G401.6 (cell line): Measurements from ENCODE around the gene TNS2.
A peak's percentile ranks its signal among the peaks of the same experiment; 100 is the strongest.

Experiments
- FAIRE-seq: peaks from 2 replicates; lab custom pipeline; 2012; peaks lifted over from hg19 to GRCh38; lab: Jason Lieb, UNC

Gene TNS2

DNA sequence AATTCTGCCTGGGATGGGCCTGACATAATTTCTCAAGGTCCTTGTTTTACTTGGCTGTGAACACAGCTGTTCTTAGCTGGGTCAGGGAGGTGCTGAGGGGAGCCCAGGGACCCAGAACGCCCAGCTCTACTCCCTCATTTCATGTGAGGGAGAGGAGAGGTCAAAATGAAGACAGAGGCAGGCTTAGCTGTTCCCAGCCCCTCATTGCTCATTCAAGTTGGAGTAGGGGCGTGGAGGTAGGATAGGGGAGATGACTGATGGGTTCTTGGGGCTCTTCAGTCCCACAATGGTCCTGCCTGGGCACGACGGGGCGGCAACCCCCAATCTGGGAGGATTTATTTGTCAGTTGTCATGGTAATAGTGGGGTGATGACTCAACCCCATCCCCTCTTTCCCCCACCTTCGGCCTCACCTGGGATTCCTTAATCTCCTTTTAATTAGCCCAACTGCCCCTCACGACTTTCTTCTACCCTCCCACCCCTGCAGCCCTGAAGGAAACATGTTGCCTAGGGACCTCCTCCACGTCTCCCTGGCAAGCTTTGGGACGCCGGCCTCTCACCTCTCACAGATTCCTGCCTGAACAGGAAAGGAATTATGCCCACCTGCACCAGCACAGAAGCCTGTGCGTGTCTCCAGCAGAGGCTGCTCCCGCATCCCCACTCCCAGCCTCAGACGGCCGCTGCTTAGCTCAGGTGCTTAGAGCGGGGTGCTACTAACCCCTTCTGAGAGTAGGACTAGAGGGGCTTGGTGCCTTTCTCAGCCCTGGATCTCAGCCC is 19.1 kb downstream of the TNS2 start:
- no peak for FAIRE-seq

DNA sequence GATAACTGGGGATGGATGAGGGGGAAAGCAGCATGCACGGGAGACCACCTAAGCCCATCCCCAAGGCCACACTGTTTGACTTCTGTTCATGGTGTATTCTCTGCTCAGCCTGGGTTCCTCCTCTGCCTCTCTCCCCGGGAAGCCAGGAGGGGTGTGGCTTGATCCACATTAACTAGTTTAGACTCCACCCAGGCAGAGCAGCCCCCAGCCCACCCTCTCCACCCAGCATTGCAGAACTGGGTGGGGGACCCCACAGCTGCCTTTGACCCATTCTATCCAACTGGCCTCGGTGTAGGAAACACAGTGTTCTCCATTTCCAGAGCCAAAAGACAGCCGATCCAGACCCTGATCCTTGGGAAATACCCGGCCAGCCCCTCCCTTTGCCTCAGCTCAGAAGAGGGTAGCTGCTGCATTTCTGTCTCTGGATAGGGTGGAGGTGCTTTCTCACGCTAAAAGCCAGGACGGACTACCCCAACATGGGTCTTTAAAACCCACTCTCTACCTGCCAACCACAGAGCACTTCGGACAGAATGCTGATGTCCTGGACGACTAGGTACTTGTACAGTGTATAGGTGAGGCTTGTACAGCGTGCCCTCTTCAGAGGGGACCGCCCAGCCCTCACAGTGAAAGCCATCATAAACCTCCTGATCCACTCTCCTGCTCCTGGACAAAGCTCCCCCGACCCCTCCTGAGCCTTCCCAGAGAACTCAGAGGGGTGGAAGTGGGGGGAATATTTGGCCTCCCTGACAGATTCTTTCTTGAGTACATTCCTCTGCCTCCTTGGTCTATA is 20.0 kb downstream of the TNS2 start:
- no peak for FAIRE-seq

DNA sequence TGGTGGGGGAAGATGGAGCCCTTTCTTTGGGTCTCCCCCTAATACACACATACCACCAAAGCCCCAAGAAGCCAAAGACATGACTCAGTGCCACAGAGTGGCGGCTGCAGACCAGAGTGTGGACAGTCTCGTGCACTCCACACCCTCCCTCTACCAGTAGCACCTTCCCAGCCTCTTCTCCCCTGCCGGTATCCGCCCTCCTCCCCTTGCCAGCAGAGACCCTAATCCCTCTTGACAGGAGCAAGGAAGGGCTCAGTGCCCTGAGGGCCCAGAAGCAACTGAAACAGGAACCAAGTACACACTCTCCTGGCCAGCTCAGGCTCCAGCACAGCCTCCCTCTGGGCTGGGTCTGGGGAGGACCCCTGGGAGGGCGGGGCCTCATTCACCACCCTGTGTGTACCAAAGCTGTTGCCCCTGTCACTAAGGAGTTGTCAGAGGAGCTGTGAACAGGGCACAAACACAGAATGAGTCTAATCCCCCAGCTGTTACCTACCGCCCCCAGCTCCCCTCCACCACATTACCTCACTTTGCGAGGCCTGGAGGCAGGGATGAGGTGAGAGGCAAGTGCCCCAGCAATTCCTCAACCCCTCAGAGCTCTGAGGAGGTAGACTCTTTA is 21.1 kb downstream of the TNS2 start:
- no peak for FAIRE-seq

DNA sequence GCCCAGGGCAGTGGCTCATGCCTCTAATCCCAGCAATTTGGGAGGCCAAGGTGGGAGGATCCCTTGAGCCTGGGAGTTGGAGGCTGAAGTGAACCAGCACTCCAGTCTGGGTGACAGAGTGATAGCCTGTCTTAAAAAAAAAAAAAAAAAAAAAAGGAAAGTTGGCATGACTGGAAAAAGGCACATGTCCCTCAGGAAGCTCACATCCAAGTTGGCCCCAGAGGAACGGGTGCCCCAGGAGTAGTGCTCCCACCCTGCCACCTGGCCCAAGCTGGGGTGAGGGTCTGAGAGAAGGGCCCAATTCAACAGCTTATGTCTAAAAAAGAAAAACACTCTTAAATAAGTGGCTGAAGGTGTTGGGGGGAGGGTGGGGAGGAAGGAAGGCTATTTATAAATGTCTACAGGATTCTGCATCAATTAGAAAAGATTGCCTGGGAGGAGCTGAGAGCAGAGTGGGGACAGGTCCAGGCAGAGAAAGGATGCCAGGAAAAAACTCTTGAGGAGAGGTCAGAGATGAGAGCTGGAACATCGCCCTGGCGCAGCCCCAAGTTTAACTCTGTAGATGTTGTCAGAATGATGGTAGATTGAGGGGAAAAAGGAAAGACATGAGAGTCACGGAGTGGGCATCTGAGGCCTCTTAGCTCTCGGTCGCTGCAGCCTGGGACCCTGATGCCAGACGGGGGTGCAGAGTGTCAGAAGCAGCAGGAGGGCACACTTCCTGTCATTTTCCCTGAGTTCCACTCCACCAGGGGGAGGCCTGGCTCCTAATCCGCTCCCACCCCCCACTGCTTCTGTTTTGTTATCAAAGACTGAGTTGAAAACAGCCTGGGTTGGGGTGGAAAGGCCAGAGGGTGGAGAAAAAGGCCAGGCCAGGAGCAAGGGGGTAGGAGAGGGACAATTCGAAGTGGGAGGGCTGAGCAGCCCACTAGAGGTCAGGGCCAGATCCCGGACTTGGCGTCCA is 22.0 kb downstream of the TNS2 start:
- FAIRE-seq, result no peak

DNA sequence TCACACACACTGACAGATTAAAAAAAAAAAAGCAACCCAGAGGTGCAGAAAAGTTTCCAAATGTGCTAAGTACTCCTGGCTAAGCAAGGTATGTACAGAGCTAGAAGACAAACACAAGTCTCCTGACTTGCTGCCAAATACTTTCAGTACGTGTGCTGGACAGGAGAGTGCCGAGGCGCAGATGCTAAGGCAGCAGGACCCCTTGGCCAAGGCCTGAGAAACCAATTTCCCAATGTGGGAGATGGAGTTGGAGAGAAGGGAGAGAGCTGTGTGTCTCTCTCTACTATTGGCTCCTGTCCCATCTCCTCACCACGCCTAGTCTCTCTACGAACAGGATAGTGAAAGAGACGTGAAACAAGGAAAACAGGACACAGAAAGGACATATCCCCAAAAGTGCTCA is 24.0 kb downstream of the TNS2 start:
- FAIRE-seq, result no peak

DNA sequence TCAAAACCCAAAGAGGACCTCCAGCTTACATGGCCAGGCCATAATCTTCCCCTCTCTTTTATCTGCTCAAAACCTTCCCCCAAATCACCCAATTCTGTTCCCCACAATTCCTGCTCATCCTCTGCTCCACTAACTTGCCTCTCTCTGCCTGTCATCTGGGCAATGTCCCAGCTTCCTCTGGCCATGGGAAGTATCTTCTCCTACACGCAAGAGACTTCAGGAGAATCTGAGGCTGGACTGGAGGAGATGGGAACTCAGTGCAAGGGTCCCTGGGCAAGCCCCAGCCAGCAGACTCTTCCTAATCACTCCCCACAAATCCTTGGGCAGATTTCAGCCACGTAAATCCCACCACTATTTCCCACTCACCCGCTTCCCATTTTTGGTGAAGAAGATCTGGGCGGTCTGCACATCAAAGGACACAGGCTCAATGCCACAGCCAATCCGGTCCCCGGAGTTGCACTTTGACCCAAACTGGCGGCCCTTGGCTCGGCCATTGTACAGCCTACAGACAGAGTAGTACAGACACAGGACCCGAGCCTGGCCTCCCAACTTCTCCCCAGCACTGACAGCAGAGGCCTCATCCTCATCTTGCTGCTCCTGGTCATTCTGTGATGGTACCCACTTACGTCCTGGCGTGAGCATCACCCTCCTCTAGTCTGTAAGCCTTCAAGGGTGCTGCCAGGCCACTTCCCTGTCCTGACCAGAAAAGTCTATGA is 24.6 kb downstream of the TNS2 start:
- FAIRE-seq, result no peak

DNA sequence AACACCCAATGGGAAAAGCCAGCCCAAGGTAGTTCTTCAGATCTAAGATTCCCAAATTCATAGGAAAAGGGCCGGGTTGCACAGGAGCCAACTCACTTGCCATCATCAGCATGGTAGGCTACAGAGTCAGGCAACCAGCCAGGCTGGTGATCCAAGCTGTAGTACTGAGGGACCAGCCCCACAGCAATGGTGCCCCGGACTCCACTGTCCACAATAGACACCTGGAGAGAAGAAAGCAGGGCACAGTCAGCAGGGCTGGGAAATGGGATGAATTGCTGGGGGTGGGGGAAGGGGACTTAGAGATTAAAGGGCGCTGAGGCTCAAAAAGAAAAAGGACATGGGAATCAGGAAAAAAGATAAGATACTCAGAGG is 25.1 kb downstream of the TNS2 start:
- no peak for FAIRE-seq

DNA sequence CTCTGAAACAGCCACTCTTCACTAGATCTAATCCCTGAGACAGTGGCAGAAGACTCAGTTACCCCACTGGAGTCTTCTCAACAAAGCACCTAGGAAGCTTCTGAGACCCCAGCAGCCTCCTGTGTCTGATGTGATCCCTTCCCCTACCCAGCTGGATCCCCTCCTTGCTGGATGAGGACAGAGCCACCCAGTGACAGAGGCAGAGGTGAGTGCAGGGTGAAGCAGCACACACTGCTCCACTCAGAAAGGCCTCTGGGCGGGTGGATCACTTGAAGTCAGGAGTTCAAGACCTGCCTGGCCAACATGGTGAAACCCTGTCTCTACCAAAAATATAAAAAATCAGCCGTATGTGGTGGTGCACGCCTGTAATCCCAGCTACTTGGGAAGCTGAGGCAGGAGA is 26.6 kb downstream of the TNS2 start:
- no peak for FAIRE-seq

DNA sequence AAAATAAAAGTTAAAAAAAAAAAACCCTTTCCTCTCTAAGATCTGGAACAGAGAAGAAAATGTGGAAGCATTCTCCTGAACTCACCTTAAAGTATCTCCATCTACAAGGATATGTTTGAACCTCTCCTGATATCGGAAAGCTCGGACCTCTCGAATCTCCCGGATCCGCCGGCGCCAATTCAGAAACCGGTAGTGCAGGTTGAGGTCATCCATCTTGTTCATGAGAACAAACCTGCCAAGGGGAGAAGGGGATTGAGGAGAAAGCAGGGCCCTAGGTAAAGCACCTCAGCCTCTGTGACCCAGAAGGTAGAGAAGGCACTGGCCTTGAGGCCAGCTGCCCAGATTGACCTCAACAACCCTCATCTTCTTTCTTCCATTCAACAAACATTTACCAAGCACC is 27.2 kb downstream of the TNS2 start:
- no peak for FAIRE-seq

DNA sequence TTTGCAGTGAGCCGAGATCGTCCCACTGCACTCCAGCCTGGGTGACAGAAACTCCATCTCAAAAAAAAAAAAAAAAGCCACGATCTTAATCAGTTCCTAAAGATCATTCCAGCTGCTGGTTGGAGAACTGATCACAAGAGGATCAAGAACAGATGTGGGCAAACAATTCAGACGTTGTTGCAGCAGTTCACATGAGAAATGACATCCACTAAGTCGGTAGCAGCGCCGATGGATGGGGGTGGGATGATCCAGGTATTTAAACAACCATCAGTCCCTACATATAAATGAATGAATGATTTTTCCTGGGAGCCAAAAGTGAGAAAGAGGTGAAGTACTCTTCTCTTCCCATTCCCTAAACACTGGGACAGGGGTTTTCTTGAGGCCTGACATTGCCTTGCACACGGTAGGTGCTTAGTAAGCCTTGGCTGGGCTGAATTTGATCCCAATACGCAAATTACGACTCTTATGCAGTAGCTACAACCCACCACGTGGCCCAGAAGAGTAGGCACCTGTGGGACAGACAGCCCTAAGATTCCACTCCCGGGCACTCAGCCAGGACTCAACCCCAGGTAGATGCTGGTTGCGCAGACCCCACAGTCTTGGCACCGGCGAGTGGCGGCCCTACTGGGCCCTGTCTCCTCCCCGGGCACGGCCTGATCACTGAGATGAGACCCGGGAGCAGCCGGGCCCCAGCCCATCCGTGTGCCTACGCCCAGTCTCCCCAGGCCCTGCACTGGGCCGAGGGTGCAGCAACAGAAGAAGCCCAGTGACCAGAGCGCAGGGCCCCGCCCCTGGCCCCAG is 28.8 kb downstream of the TNS2 start:
- FAIRE-seq, result no peak

DNA sequence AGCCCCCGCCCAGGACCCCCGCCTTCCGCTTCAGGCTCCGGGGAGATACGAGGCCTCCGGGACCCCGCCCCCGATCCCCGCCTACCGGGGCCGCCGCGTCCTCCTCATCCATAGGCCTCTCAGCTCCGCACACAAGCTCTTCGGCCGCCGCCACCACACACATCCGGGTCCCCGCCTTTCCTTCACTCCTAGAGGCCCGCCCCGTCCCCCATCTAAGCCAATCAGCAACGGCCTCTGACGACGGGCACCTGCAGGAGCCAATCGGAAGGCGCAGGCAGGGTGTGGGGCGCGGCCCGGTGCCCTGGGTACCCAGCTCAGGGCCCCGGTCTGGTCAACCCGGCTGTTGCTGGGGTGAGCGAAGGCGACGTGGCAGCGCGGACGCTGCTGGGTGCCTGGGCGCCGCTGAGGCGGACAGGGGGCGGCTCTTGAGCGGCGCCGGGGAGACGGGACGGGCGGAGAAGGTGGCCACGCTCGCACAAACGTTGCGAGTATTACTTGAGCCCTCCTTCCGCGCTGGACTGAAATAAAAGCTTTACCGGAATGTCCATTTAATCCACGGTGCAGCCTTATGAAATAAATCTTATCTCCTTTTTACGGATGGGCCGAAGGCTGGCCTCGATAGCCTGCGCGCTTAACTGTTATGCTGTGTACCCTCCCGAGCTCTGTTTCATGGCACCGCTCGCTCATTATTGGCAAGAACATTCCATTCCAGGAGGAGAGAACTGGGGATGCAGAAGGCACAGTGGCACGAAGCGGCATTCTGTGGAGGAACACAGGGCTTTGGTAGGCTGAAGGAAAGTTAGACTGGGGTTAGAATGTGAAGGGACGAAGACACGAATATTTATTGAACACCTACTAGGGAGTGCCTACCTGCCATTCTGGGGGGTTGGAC is 29.6 kb downstream of the TNS2 start, which contains the start of gene SPRYD3:
SPRYD3 (minus strand) TSS at position 165 of the 892 bp plus-strand sequence; CDS start at position 108, 57 bp downstream.
- peak; percentile 96 for FAIRE-seq

DNA sequence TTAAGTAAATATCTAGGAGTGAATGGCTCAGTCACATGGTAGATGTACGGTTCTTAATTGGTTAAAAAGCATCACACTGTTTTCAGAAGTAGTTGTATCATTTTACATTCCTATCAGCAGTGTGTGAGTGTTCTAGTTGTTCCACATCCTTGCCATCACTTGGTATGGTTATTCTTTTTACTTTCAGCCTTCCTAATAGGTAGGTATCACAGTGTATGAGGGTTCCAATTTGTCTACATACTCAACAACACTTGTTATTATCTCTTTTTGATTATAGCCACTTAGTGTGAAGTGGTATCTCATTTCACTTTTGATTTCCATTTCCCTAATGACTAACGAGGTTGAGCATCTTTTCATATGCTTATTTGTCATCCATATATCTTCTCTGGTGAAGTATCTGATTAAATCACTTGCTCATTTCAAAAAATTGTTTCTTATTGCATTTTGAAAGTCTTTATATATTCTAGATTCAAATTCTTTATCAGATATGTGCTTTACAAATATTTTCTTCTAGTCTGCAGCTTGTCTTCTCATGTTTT is 32.8 kb downstream of the TNS2 start:
- FAIRE-seq, result no peak

DNA sequence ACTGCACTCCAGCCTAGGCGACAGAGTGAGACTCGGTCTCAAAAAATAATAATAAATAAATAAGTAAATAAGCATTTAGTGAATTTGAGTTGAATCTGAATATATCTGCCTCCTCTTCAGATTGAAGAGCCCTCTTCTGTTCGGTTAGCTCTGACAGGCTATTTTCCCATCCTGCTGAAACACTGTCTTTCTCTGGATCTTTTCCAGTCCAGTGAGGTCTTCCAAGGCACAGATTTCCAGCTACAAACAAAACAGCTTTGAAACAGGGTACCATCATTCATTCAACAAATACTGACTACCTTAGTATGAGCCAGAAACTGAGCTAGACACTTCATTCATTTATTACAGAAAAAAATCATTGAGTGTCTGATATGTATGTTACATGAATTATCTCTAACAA is 36.5 kb downstream of the TNS2 start:
- FAIRE-seq, result no peak

DNA sequence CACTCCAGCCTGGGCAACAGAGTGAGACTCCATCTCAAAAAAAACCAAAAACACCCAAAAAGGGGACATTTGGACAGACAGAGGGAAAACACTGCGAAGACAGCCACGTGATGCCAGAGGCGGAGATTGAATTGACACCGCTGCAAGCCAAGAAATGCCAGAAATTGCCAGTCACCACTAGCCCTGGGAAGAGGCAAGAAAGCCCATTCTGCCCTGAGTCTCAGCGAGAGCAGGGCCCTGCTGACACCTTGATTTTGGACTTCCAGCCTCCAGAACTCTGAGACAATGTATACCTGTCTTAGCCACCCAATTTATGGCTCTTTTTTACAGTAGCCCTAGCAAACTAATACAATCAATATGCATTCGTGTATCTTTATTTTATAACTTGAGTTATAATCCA is 40.2 kb downstream of the TNS2 start:
- no peak for FAIRE-seq

DNA sequence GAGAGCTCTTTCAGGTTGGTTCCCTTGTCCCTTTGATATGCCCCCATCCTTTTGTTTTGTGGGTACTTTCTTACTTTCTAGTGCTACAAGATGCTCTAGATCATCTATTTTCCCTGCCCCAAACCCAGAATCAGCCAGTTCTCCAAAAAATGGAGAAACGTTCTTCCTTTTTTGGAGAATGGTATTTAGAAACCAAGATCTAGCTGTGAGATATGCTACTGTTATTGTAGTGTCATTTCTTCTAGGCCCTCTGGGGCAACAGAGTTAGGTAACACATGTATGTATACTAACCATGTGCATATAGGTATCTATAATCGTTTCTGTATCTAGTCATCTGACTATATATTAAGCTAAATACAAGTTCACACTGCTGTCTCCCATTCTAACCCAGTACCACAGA is 40.7 kb downstream of the TNS2 start:
- no peak for FAIRE-seq

DNA sequence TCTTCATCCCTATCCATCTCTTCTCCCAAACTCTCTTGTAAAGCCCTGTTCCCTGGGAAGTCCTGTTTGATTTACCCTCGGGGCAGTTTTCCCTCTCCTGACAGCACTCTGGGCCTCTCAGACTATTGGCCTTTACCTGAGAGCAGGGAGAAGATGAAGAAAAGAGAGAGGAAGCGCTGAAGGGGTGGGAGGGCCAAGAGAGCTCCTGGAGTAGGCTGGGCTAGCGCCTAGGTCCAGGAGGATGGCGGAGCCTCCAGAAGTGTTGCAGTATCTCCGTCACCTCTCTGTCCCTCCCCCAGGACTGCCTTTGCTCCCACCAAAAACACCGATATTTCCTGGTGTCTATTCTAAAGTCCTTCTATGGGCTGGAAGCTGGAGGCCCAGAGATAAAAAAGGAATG is 41.9 kb downstream of the TNS2 start:
- no peak for FAIRE-seq

DNA sequence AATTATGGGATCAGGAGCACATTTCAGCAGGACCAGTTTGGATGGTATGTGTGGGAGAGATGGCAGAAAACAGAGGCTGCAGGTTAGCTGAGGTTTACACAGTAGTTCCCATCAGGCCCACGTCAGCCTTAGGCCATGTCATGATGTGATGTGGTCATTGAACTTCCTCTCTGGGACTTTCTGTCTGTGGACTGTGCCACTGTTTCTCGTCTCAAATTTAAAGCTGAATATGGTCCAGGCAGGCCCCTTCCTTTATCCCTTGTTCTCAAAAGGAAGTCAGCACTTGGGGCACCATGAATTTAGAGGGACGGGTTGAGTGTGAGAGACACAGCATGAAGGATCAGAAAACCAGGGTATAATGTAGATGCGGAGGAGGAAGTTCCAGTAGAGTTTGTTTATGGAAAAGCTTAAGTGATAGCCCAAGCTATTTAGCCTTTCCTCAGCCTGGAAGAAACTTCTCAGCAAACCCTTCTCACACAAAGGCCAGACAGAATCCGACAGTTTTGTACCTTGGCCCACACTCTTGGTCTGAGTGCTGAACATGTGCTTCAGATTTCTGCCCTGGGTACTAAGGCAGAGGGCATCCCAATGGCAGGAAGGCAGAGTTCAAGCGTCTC is 44.0 kb downstream of the TNS2 start:
- no peak for FAIRE-seq

DNA sequence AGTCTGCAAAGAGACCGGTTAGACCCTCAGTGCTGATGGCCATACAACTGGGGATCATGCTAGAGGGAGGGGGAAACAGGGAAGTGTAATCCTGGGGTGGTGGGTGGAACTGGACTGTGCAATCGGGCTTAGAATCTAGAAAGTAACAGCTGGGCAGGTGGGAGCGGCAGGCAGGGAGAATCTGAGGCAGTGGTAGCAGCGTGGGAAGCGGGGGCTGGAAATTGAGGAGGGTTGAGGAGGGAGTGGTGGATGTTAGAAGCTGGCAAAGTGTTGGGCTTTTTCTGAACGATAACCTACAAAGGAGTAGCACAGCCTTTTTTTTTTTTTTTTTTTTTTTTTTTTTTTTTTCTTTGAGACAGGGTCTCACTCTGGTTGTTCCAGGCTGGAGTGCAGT is 44.5 kb downstream of the TNS2 start:
- no peak for FAIRE-seq
